Right renal cortex interstitium (tissue), 3 donors: ENCODE measurements around the gene LDHD. TPM values are rescaled to one million over a fixed set of nuclear protein-coding genes. Genes with fewer than 3 reads are reported as not detected.

Experiments
- DNase-seq, 3 donors: peaks; one replicate each; pipeline ENCODE4 v3.0.0-alpha.2; 2013; ENCODE audit warnings: low read depth in 3 of 3, low spot score in 2 of 3
- polyA plus RNA-seq, 3 donors: library from polyadenylated mRNA; unstranded; fragments of 120-200 nt; gene quantifications; one replicate each; pipeline ENCODE4 v1.2.1, GENCODE V29; 2013; ENCODE audit not compliant: insufficient read length in 3 of 3

The LDHD gene
- polyA plus RNA-seq, 3 donors = 4.9 to 5.7 (median 5.7) TPM

DNA sequence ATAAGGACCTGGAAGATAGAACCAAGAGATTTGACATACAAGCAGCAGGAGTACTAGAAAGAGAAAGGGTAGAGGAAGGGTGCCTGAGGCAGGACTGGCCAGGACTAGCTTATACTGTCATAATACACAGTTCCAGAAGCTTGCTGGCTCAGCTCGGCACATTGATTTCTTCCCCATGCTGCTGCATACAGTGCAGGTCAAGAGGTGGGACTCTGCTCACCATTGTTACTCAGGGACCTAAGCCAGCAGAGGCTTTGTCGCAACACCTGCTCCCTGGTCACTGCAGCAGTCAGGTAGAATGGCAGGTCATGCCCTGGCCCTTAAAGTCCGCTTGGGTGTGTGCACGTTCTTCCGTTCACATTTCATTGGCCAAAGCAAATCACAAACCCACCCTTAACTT lies 32.8 kb downstream of the LDHD start:
- no peak for DNase-seq

DNA sequence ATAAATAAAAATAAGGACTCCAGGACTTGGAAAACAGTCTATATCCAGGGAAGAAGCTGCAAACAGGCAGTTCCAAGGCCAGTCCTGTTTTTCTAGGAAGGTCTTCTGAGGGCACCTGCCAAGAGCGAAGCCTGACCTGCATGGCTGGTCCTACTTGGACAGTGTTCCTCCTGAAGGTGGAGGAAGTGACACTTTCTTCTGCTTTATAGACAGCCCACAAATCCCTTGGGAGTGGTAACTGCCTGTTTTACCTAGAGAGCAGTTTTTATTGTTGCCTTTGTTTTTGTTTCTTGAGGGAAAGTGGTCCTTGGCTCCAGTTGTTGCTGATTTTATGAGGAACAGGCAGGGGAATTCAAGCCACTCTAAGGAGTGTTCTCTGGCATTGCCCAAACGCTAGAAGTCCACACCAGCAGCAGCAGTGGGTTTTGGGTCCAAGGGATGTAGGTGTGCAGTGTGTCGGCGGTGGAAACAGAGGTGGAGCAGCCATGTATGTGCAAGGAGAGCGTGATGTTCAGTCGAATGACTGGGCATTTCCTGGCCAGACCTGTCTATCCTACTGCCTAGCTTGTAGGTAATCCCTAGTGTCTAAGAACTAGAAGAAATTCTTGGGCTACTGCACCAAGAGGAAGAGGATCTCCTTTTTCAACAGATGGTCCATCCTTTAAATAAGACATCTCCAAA lies 35.3 kb downstream of the LDHD start:
- DNase-seq = no peak

DNA sequence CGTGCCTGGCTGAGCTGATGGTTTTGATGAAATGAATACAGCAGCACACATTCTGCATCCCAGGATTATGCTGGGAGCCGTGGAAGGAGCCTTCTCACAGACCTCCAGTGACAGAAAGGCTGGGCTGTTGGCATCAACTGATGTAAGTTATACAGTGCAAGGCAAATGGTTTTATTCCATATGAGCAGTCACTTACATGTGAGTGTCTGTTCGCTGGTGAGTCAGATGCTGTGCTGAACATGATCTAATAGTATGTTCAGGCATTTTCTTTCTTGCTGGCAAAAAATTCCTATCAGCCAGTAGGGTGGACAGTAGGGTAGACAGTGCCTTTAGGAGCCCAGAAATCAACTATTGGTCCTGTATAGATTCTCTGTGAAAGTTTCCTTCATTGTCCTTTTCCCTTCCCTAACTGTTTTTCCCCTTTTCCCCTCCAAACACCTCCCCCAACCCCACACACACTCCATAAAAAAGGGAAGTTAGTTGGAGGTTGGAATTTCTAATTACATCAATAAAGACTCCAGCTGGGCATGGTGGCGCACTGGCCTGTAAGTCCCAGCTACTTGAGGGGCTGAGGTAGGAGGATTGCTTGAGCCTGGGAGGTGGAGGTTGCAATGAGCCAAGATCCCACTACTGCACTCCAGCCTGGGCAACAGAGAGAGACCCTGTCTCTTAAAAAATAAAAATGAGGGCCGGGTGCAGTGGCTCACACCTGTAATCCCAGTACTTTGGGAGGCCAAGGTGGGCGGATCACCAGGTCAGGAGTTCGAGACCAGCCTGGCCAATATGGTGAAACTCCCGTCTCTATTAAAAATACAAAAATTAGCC lies 36.2 kb downstream of the LDHD start:
- no peak for DNase-seq

DNA sequence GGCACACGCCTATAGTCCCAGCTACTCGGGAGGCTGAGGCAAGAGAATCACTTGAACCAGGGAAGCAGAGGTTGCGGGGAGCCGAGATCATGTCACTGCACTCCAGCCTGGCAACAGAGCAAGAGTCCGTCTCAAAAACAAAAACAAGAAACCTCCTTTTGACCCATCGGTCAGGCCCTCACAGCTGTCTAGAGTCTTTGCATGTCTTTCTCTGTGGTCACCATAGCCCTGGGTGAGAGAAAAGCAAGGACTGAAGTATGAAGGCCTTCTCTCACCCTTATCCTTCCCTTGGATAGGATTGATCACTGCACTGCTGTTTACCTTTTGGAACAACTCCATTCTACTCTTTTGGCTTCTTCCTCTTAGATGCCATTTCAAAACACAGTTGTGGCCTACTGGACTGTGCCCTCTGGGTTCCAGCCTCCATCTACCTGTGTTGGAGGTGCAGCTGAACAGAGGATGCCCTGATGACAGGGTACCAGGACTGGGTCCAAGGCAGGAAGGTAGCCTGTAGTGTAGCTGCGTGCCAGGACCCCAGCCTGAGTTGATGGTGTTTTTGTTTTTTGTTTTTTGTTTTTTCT lies 37.1 kb downstream of the LDHD start:
- DNase-seq = no peak

DNA sequence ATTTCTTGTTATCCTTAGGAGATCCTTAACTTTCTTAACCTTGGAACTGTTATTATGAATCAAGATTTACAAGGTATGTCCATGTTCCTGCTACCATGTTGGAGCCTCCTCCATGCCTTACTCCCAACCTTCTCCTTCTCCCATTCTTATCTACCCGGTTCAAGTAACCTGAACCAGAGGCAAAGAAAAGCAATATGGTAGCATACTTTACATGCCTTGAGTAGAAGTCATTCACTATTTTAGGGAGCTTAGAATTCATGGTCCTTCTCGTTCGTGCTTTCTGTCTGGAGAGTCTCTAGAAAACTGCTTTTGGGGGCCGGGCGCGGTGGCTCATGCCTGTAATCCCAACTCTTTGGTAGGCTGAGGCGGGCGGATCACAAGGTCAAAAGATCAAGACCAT lies 37.7 kb downstream of the LDHD start:
- DNase-seq = no peak

DNA sequence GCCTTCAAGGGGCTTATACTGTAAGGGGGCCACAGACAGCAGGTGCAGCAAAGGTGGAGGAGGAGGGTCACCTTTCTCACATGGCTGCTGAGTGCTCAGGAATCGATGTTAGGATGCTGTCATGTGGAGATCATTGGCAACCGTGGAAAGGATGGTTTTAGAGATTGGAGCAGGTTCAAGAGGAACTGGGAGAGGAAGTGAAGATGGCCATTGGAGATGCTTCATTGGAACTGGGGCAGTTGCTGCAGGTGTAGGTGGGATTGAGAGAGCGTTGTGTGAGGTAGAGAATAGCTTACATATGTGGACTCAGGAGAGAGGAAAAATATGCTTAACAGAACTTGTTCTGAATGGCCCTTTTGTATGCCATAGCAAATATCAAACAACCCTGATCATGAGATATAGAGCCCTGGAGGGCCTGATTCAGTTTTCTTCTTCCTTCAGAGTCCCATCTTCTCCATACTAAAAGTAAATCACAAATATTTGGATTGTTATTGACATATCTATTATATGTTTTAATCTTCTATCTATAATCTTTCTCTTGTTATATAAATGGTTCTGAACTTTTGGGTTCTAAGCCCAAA lies 40.8 kb downstream of the LDHD start:
- no peak for DNase-seq

DNA sequence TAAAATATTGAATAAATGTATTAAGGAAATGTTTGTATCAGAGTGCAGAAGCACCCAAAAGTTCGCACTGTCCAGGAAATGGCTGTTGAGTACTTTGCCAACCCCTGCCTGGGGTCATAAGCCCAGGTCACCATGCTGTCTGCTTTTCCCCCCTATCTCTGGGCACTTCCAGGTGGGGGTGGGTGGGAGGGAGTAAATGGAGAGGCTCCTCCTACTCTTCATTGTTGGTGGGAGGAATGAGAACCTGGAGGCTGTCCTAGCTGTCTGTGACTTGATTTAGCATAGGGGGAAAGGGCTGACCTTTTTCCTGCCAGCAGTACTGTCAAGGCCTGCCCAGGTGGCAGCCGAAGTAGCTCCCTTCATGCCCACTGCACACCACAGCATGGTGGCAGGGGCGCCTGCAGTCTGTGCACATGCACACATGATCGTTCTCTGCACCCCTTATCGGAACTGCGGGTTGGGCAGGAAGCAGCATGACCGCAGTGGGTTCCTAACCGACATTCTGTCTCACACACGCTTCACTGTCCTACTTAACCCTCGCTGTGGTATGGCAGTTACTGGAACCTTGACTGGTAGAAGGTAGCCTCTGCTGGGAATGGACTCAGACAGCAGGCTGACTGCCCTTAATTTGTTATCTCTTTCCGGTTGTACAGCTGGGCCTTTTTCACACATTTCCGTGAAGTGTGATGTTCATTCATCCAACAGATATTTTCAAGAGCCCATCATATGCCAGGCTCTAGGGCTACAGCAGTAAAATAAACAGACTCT lies 41.5 kb downstream of the LDHD start:
- DNase-seq = no peak

DNA sequence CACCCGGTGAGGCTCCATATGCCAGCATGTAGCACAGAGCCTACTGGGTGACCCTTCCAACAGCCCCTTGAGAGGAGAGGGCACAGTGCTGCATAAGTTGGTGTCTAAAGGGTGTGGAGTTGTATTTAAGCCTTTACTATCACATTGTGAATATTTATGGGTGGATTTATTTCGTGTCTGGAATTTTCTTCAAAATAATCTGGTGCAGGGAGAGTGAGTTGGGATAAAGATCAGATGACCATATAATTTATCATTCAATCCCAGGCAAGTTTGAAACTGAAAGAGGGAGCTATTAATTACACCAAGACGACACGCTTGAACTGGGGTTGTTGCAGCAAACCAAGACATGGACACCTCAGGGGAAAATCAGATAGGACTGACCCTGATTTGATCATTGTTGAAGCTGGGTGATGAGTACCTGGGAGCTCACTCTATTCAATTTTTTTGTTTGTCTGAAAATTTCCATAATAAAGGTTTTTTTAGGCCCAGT lies 42.2 kb downstream of the LDHD start:
- no peak for DNase-seq

DNA sequence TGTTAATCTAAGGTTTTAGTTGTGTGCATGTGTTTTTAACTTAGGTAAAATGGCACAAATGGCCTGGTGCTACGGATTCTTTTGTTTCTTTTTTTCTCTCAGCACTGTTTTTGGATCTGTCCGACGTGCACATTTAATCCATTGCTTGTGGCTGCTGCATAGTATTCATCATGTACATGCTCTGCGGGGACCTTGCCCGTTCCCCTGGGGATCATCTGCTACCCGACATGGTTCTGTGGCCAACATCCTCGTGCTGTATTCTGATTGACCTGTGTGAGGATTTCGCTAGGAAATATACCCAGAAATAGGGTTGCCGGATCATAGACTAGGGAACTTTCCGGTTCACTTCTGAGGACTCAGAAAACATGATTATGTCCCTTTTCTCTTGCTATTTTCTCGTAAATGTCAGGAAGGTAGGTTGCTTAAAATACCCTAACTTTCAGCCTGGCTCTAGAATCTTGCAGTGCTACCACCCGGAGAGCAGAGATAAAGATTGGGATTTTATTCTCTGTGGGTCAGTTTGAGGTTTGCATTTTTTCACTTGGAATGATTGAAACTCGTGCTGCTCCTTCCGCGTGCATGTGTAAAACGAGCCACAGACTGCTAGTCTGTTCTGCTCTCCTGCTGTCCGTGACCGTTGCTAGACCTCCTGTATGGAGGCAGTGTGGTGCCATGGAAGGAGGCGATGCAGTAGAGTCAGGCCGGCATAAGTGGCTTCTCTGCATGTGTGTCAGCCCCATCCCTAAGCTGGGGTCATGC lies 42.9 kb downstream of the LDHD start:
- DNase-seq = no peak

DNA sequence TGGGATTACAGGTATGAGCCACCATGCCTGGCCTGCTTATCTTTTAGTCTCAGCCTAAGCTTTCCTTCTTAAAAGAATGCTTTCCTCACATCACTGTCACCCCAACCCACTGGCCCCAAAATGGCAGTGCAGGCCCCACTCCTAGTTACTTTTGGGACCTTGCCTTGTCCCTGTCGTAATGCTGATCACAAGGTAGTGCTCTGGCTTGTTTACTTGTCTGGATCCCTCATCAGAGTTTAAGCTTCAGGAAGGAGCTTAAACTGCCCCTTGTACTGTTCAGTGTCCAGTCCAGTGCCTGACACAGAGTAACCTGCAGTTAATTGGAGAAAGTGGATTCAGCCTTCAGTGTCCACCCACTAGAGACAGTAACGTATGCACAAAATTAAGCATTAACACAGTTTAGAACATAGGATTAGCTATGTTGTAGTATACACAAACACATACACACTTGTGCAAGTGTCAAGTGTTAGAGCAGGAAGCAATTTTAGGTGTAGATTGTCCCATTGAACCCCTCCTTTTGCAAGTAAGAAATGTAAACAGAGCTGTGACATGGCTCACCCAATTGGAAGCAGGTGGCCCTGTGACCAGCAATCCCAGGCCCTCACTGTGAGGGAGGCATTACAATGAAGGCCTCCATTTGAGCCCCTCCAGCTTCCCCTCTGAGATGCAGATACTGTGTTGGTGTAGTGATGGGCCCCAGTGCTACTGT lies 44.2 kb downstream of the LDHD start:
- DNase-seq = no peak

DNA sequence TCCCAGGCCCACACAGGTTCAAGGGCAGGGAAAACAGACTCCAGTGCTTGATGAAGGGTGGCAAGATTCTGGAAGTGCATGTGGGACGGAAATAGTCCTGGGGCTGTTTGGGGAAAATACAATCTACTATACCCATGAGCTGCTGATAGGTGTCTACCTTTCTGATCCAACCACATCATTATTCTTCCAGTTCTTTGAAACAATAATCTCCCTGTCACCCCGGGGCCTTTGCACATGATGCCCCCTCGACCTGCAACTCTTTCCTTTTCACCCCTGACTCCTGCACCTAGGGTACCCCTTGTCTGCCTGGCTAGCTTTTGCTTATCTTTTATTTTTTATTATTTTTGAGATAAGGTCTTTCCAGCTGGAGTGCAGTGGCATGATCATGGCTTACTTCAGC lies 45.0 kb downstream of the LDHD start:
- no peak for DNase-seq

DNA sequence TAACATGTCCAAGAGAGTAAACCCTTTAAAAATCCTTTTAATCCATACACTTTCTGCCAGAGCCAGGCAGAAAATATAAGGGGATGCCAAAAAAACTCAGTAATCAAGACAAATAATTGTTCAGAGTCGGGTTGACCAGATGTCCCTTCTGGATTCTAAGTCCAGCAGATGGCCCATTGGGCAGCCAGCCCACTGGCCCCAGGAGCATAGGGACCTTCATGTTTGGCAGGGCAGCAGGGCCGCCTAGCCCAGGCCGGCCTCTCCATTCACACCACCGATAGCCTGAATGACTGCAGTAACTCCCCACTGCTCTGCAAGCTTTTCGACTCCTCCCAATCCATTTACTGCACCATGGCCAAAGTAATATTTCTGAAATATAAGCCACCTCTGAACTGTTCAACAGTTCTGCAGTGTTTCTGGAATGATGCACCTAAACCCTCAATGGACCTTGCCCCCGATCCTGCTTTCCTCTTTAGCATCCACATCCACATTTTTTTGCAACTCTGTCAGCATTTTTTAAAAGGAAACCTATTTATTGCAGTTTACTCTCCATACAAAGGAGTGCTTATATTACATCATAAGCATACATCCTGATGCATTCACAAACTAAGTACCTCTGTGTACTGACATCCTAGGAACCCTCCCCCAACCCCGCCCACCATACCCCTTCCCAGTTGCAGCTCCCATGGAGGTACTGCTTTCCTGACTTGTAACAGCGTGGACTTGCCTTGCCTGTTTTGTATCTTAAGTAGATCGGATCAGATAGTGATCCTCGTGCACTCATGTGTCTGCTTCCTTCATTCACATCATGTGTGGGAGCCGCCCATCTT lies 46.4 kb downstream of the LDHD start:
- DNase-seq = no peak

DNA sequence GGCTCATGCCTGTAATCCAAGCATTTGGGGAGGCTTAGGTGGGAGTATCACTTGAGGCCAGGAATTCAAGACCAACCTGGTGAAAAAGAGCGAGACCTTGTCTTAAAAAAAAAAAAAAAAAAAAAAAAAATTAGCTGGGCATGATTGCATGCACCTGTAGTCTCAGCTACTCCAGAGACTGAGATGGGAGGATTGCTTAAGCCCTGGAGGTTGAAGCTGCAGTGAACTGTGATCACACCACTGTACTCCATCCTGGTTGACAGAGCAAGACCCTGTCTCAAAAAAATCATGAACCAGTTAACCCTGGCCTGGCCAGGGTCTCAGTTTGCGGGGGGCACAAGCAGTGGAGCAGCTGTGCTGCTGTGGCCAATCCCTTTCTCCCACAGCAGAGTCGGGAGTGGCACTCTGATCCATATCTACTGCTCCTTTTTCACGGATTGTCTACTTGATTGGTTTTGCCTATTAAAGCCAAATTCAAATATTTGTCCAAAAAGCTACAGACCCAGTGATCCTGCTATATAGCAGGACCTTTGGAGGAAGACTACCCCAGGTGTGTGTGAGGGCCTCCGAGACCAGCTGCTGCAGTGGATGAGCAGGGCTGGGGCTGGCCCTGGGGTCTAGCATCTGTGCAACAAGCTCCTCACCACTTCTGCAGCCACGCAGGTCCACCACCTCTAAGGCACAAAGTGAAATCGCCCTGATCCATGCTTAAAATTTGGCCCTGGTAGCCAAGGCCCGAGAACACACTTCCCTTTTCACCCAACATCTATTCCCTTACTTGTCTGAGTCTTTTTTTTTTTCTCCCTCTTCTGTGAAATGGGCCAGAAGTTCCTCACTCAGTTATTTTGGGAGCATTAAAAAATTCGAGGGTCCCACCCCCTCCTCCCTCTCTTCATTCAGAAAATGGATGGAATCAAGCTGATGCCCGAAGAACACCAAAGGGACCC lies 48.2 kb downstream of the LDHD start:
- DNase-seq = no peak

DNA sequence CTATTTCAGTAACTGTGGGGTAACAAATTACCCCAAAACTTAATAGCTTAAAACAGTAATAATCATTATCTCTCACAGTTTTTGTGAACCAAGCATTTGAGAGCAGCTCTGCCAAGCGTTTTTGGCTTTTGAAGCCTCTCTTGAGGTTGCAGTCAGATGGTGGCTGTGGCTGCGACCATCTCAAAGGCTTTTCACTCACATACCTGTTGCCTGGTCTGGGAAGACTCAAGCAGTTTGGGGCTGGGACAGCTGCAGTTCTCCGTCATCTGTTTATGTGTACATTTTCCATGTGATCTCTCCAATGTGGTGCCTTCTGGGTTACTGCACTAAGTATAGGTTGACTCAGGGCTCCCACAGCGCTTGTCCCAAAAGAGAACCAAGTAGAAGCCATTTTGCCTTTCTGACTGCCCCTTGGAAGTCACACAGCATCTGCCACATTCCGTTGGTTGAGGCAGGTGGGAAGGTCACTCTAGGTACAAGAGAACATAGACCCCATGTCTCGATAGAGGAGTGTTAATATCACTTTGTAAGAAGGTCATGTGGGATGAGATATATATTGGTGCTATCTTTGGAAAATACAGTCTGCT lies 49.6 kb downstream of the LDHD start:
- DNase-seq = no peak

DNA sequence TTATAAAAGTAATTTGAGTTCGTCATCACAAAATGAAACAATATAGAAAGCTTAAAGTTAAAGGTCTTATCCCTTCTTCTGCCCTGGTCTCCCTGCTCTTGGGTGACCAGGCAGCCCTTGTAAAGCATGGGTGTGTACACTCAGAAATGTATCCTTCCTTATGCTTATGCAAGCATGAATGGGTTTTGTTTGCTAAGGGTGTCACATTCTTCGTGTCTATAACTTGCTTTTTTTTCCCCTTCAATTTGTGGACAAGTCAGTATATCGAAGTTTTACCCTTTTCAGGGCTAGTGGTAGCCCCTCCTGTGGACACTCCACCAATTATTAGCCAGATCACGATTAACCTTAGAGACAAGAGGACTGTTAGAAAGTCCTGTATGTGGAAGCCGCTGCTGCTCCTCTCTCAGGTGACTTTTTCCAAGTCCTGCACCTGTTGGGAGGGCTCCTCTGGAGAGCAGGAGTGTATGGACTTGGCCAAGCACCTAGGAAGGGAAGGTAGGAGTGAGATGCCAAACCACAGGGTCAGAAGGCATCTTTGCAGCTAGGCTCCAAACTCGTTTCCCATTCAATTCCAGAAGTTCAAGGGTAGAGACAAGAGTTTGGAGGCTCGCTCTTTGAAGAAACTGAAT lies 50.9 kb downstream of the LDHD start:
- no peak for DNase-seq

DNA sequence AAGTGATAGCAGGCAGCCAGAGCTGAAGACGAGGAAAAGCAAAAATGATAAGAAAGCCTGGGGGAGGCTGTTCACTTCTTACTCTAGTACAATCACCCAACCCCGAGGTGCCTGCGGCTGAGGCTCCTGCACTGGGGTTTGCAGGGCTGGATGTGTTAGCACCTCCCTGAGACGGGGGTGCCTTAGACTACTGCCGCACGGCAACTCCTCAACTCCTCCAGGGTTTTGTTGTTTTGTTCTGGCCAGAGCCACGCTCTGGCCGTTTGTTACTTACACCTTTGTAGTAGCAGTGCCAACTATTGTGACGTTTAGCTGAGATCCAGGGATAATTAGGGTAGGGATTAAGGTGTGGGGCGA lies 51.5 kb downstream of the LDHD start:
- no peak for DNase-seq
